H1 (cell line): ENCODE measurements around the gene SPTB. TPM values are rescaled to one million over a fixed set of nuclear protein-coding genes. Genes with fewer than 3 reads are reported as not detected.

Experiments used
- CTCF ChIA-PET: fragments of 300-600 bp; sonication (Branson Sonifier 250); formaldehyde crosslinking; loops from one replicate; lab custom pipeline; 2021; ENCODE audit not compliant: partially characterized antibody; lab: Charles Lee
- POLR2A ChIA-PET: fragments of 300-600 bp; sonication (Branson Sonifier 250); formaldehyde crosslinking; loops from one replicate; lab custom pipeline; 2021; ENCODE audit warnings: inconsistent platforms; ENCODE audit not compliant: partially characterized antibody; lab: Charles Lee
- DNase-seq, 2 experiments: peaks; one replicate each; pipeline versions ENCODE4 v3.0.0 to v3.0.0-alpha.2; 2010 to 2022; ENCODE audit warnings: low spot score in 2 of 2, low read depth in 1 of 2, mixed read lengths in 1 of 2
- FAIRE-seq: peaks from 2 replicates; lab custom pipeline; 2011; peaks lifted over from hg19 to GRCh38; lab: Jason Lieb, UNC
- H2AFZ ChIP-seq: 2 replicates; pipeline ENCODE4 v1.8.1; 2012; ENCODE audit warnings: low read length, inconsistent platforms
- H2AK5ac ChIP-seq: 2 replicates; pipeline ENCODE4 v1.6.1; 2013; ENCODE audit warnings: low read depth, low read length
- H2BK120ac ChIP-seq: replicated peaks from 2 replicates; pipeline ENCODE3; 2013; ENCODE audit warnings: low read depth, low read length, inconsistent platforms
- H2BK12ac ChIP-seq: 2 replicates; pipeline ENCODE4 v1.6.1; 2013; ENCODE audit warnings: low read depth, low read length
- H2BK15ac ChIP-seq: 2 replicates; pipeline ENCODE4 v1.6.1; 2013; ENCODE audit warnings: low read length
- H2BK20ac ChIP-seq: 2 replicates; pipeline ENCODE4 v1.6.1; 2013; ENCODE audit warnings: low read length
- H2BK5ac ChIP-seq: 2 replicates; pipeline ENCODE4 v1.6.1; 2013; ENCODE audit warnings: low read depth, low read length
- H3K14ac ChIP-seq: 2 replicates; pipeline ENCODE4 v1.6.1; 2013; ENCODE audit warnings: inconsistent platforms; ENCODE audit not compliant: insufficient read length
- H3K18ac ChIP-seq: 2 replicates; pipeline ENCODE4 v1.6.1; 2013; ENCODE audit warnings: low read length; ENCODE audit errors: extremely low read depth
- H3K23ac ChIP-seq: 2 replicates; pipeline ENCODE4 v1.6.1; 2013; ENCODE audit warnings: inconsistent platforms; ENCODE audit not compliant: insufficient read length
- H3K23me2 ChIP-seq: 2 replicates; pipeline ENCODE4 v1.6.1; 2013; ENCODE audit warnings: low read depth, low read length
- H3K27ac ChIP-seq: 2 replicates; pipeline ENCODE4 v1.6.1; 2011; ENCODE audit warnings: low read depth, low read length, inconsistent platforms
- H3K27me3 ChIP-seq, 4 experiments: replicated peaks in 1 of 4; 1 replicate in 1 of 4; 2 replicates in 3 of 4; pipeline versions ENCODE4 v1.6.1 to v1.8.1; 2011 to 2013; ENCODE audit warnings: low read length in 3 of 4, mild to moderate bottlenecking in 3 of 4, inconsistent platforms in 2 of 4, mixed read lengths in 2 of 4, moderate library complexity in 1 of 4; ENCODE audit not compliant: control insufficient read depth in 3 of 4, insufficient read depth in 3 of 4; ENCODE audit errors: extremely low read depth in 1 of 4
- H3K36me3 ChIP-seq, 4 experiments: 2 replicates each; pipeline versions ENCODE4 v1.6.1 to v1.8.1; 2011 to 2013; ENCODE audit warnings: mild to moderate bottlenecking in 4 of 4, low read length in 3 of 4, moderate library complexity in 2 of 4, control low read depth in 1 of 4, inconsistent platforms in 1 of 4; ENCODE audit not compliant: insufficient read depth in 4 of 4, control insufficient read depth in 2 of 4
- H3K4ac ChIP-seq: replicated peaks from 2 replicates; pipeline ENCODE3; 2013; ENCODE audit warnings: low read length, low read depth, mixed read lengths, inconsistent platforms; ENCODE audit not compliant: insufficient read length
- H3K4me1 ChIP-seq, 4 experiments: replicated peaks in 1 of 4; 1 replicate in 1 of 4; 2 replicates in 3 of 4; pipeline versions ENCODE4 v1.6.1 to v1.8.1; 2011 to 2013; ENCODE audit warnings: low read length in 3 of 4, inconsistent platforms in 2 of 4, mixed read lengths in 1 of 4; ENCODE audit not compliant: insufficient read depth in 4 of 4, control insufficient read depth in 3 of 4
- H3K4me2 ChIP-seq, 2 experiments: 2 replicates each; pipeline versions ENCODE4 v1.6.1 to v1.8.1; 2011 to 2013; ENCODE audit warnings: low read depth in 2 of 2, low read length in 2 of 2, control low read depth in 1 of 2, inconsistent platforms in 1 of 2, mild to moderate bottlenecking in 1 of 2; ENCODE audit not compliant: insufficient read depth in 1 of 2
- H3K4me3 ChIP-seq, 4 experiments: fragments of 200-600, 300-600 bp in 1 of 4; sonication (generic), shearing (Covaris generic), sonication (Bioruptor Twin) in 1 of 4; 2 replicates each; pipeline versions ENCODE4 v1.5.1 to v1.8.1; 2011 to 2016; ENCODE audit warnings: low read length in 4 of 4, low read depth in 3 of 4, control low read depth in 2 of 4, inconsistent platforms in 2 of 4, mild to moderate bottlenecking in 2 of 4, mixed read lengths in 1 of 4, moderate library complexity in 1 of 4; ENCODE audit not compliant: insufficient read depth in 2 of 4; ENCODE audit errors: extremely low read depth in 1 of 4
- H3K56ac ChIP-seq: replicated peaks from 2 replicates; pipeline ENCODE3; 2013; ENCODE audit warnings: low read depth, mild to moderate bottlenecking, mixed read lengths, low read length, inconsistent platforms; ENCODE audit not compliant: insufficient read length
- H3K79me1 ChIP-seq: 2 replicates; pipeline ENCODE4 v1.6.1; 2013; ENCODE audit warnings: low read depth, low read length, control low read depth
- H3K79me2 ChIP-seq, 2 experiments: 2 replicates each; pipeline versions ENCODE4 v1.6.1 to v1.8.1; 2012 to 2013; ENCODE audit warnings: low read length in 2 of 2, mild to moderate bottlenecking in 2 of 2, inconsistent platforms in 1 of 2; ENCODE audit not compliant: insufficient read depth in 2 of 2, control insufficient read depth in 1 of 2
- H3K9ac ChIP-seq, 4 experiments: replicated peaks in 1 of 4; 1 replicate in 1 of 4; 2 replicates in 3 of 4; pipeline versions ENCODE4 v1.6.1 to v1.8.1; 2011 to 2013; ENCODE audit warnings: low read depth in 3 of 4, low read length in 3 of 4, control low read depth in 2 of 4, mild to moderate bottlenecking in 2 of 4, moderate library complexity in 2 of 4, inconsistent platforms in 1 of 4; ENCODE audit errors: extremely low read depth in 1 of 4
- H3K9me3 ChIP-seq, 2 experiments: 2 replicates each; pipeline versions ENCODE4 v1.6.1 to v1.8.1; 2012 to 2013; ENCODE audit warnings: mild to moderate bottlenecking in 2 of 2, moderate library complexity in 2 of 2, control low read depth in 1 of 2, inconsistent platforms in 1 of 2, low read depth in 1 of 2, low read length in 1 of 2, mixed read lengths in 1 of 2; ENCODE audit not compliant: insufficient read depth in 2 of 2
- H4K20me1 ChIP-seq, 2 experiments: replicated peaks in 1 of 2; 2 replicates each; pipeline versions ENCODE3 to v1.8.1; 2011 to 2013; ENCODE audit warnings: inconsistent platforms in 2 of 2, low read length in 2 of 2, mild to moderate bottlenecking in 1 of 2; ENCODE audit not compliant: insufficient read depth in 2 of 2, control insufficient read depth in 1 of 2
- H4K5ac ChIP-seq: 2 replicates; pipeline ENCODE4 v1.6.1; 2013; ENCODE audit warnings: low read length, low read depth, mixed read lengths, inconsistent platforms; ENCODE audit not compliant: insufficient read length
- H4K8ac ChIP-seq: 2 replicates; pipeline ENCODE4 v1.8.0; 2013; ENCODE audit warnings: mild to moderate bottlenecking, moderate library complexity, low read length, inconsistent platforms; ENCODE audit not compliant: insufficient read depth; ENCODE audit errors: extremely low read depth
- H4K91ac ChIP-seq: replicated peaks from 2 replicates; pipeline ENCODE3; 2013; ENCODE audit warnings: low read length, mixed read lengths, inconsistent platforms; ENCODE audit not compliant: insufficient read length
- CTCF ChIP-seq, 3 experiments: IDR thresholded peaks; 1 replicate in 2 of 3; 2 replicates in 1 of 3; pipeline versions ENCODE4 v1.5.1 to v1.6.1; 2011; ENCODE audit warnings: low read length in 3 of 3, mild to moderate bottlenecking in 3 of 3, inconsistent platforms in 2 of 3, low read depth in 1 of 3, moderate library complexity in 1 of 3; ENCODE audit not compliant: insufficient read depth in 1 of 3; ENCODE audit errors: control extremely low read depth in 1 of 3
- E2F6 ChIP-seq: IDR thresholded peaks from 2 replicates; pipeline ENCODE4 v1.6.1; 2012; ENCODE audit warnings: inconsistent platforms
- POLR2AphosphoS5 ChIP-seq: IDR thresholded peaks from 2 replicates; pipeline ENCODE4 v1.6.1; 2011; ENCODE audit warnings: low read depth, low read length
- RAD21 ChIP-seq, 2 experiments: IDR thresholded peaks in 1 of 2; conservative IDR thresholded peaks in 1 of 2; 2 replicates each; pipeline ENCODE4 v1.6.1; 2011; ENCODE audit warnings: low read depth in 2 of 2, low read length in 2 of 2, improper control_type of control experiment in 1 of 2, inconsistent platforms in 1 of 2, mild to moderate bottlenecking in 1 of 2, moderate library complexity in 1 of 2
- WGBS, 2 experiments: shearing (Covaris generic) in 1 of 2; methylation state at CpG; one replicate each; pipeline versions ENCODE4 v1.1.6 to v1.1.7; 2013 to 2015; ENCODE audit warnings: low lambda C conversion rate in 2 of 2, mixed read lengths in 2 of 2, inconsistent platforms in 1 of 2, low coverage in 1 of 2, missing lambda C conversion rate in 1 of 2; ENCODE audit not compliant: insufficient replicate concordance in 2 of 2, insufficient coverage in 1 of 2, insufficient read length in 1 of 2; ENCODE audit errors: extremely low coverage in 1 of 2, missing lambda C conversion rate in 1 of 2; 5-methylcytosine and 5-hydroxymethylcytosine counted together
- polyA plus RNA-seq, 7 experiments: library from polyadenylated mRNA; depleted of rRNA in 3 of 7; stranded (reverse) in 5 of 7; unstranded in 2 of 7; fragments of >200 nt in 5 of 7; fragments of 200-250 nt in 2 of 7; gene quantifications; 1 replicate in 5 of 7; 2 replicates in 1 of 7; 4 replicates in 1 of 7; pipeline versions ENCODE4 v1.2.1 to v1.2.3, GENCODE V29; 2011 to 2013; ENCODE audit warnings: missing spikeins in 2 of 7, mixed read lengths in 2 of 7
- total RNA-seq: library from RNA; stranded (reverse); fragmentation: NEBNext Ultra II Directional; extraction: Animal tissue kit (Norgen Biotek cat#: 25700); gene quantifications from 2 replicates; pipeline ENCODE4 v1.2.1, GENCODE V29; 2021

SPTB gene
- total and polyA plus RNA-seq, 2 of the 8 experiments (the other 6 are each of a cell fraction or from before 2014, with no cell fraction given): 0.30 to 2.4 TPM

- H4K20me1 ChIP-seq: no peaks in the 10 kb centered on the region
- peaks cover 15 to 26% of the 10 kb centered on the region in 2 experiments for H3K9me3 ChIP-seq
- H3K14ac ChIP-seq: no peak overlapping the region
- H3K23ac ChIP-seq: no peak overlapping the region
- H2AFZ ChIP-seq: no peak overlapping the region
- H4K8ac ChIP-seq: peak overlapping the region; percentile 19; the same call in 1 of the 2 replicates
- no peaks in the 10 kb centered on the region for H3K79me2 ChIP-seq
- H3K27ac ChIP-seq: no peak overlapping the region
- no peak overlapping the region for H3K9ac ChIP-seq
- no peak overlapping the region for H4K91ac ChIP-seq
- H3K4ac ChIP-seq: no peak overlapping the region
- H2BK15ac ChIP-seq: no peak overlapping the region
- no peaks in the 10 kb centered on the region for H3K79me1 ChIP-seq
- ChIA-PET CTCF (interaction anchor here (0.8 to 9.1 kb wide), 29 partner anchors 10 to 247 kb away, joined by 3 to 96 read pairs (median 5); no protein-coding TSS in a partner anchor), POLR2A (interaction anchor here (1.0 kb wide), 1 partner anchor 10 kb away, joined by 3 read pairs; no protein-coding TSS in a partner anchor)
- H2AK5ac ChIP-seq: no peak overlapping the region
- H3K4me3 ChIP-seq: no peak overlapping the region
- H3K4me2 ChIP-seq: no peak overlapping the region
- TF ChIP-seq RAD21 (IDR thresholded peaks at IDR 0.05 in 1 of 2, conservative IDR thresholded peaks at IDR 0.05 in 1 of 2; ENCODE audit: low read depth in 2 of 2, low read length in 2 of 2) (peak; percentile 26 to 54; a peak in 3 of 4 replicates), CTCF (IDR thresholded peaks at IDR 0.05; ENCODE audit: control extremely low read depth in 1 of 3, insufficient read depth in 1 of 3, low read depth in 1 of 3, low read length in 3 of 3) (peak in 2 of 3 experiments; percentile 45 to 66; a peak in 3 of 4 replicates), E2F6 (no peak), POLR2AphosphoS5 (no peak)
- no peak overlapping the region for H3K18ac ChIP-seq
- no peaks in the 10 kb centered on the region for H3K23me2 ChIP-seq
- no peaks in the 10 kb centered on the region for H3K36me3 ChIP-seq
- 94% methylated on average over 36 of the region's 36 CpGs; no CpG with 5 or more reads in 1 of the 2 experiments for WGBS, 2 experiments
- DNase-seq (no peak), FAIRE-seq (no peak)
- no peak overlapping the region for H4K5ac ChIP-seq
- no peak overlapping the region for H2BK120ac ChIP-seq
- no peaks in the 10 kb centered on the region for H3K27me3 ChIP-seq
- H3K56ac ChIP-seq: no peak overlapping the region
- H3K4me1 ChIP-seq: no peaks in the 10 kb centered on the region; a peak in 1 of 7 replicates
- no peak overlapping the region for H2BK12ac ChIP-seq
- H2BK5ac ChIP-seq: no peak overlapping the region
- H2BK20ac ChIP-seq: no peak overlapping the region
Observed at GRCh38 chr14:64772397-64772950, 107.2 kb downstream of the SPTB start.
